PC-9 (cell line): ENCODE results near the gene RBMX2. TPM values are rescaled to one million over a fixed set of nuclear protein-coding genes. Genes with fewer than 3 reads are reported as not detected.

ENCODE experiments used
- BruUV-seq: library from RNA; stranded (reverse); fragments of 400-500 nt; replicated peaks from 2 replicates; lab custom pipeline; 2021; lab: Mats Ljungman, UMichigan
- CTCF ChIA-PET: fragments of 300-600 bp; sonication (Branson Sonifier 250); formaldehyde crosslinking; loops from one replicate; lab custom pipeline; 2022; ENCODE audit warnings: antibody characterized with exemption; lab: Charles Lee
- POLR2A ChIA-PET: fragments of 300-600 bp; sonication (Branson Sonifier 250); formaldehyde crosslinking; loops from one replicate; lab custom pipeline; 2022; ENCODE audit warnings: antibody characterized with exemption; ENCODE audit not compliant: unreplicated experiment; lab: Charles Lee
- DNase-seq, 2 experiments: peaks; one replicate each; pipeline versions ENCODE4 v3.0.0 to v3.0.0-alpha.2; 2015 to 2022; ENCODE audit warnings: mixed read lengths in 1 of 2
- H2AFZ ChIP-seq: fragments of 200-600 bp; sonication (generic); 2 replicates; pipeline ENCODE4 v1.8.1; 2017; ENCODE audit warnings: antibody characterized with exemption
- H3F3A ChIP-seq: fragments of 200-600 bp; sonication (generic); 2 replicates; pipeline ENCODE4 v1.8.1; 2017; ENCODE audit warnings: antibody characterized with exemption, mild to moderate bottlenecking, low read depth; ENCODE audit not compliant: insufficient read depth
- H3K27ac ChIP-seq: fragments of 200-600 bp; sonication (generic); 2 replicates; pipeline ENCODE4 v1.6.1; 2016; ENCODE audit warnings: mixed run types
- H3K27me3 ChIP-seq: fragments of 200-600 bp; sonication (generic); 2 replicates; pipeline ENCODE4 v1.6.1; 2016; ENCODE audit warnings: low read depth, mixed run types; ENCODE audit not compliant: insufficient read depth
- H3K36me3 ChIP-seq: fragments of 200-600 bp; sonication (generic); 2 replicates; pipeline ENCODE4 v1.6.1; 2016; ENCODE audit warnings: low read depth, mixed run types
- H3K4me1 ChIP-seq: fragments of 200-600 bp; sonication (generic); replicated peaks from 2 replicates; pipeline ENCODE4 v1.6.1; 2016; ENCODE audit warnings: mixed run types; ENCODE audit not compliant: insufficient read depth
- H3K4me2 ChIP-seq: fragments of 200-600 bp; sonication (generic); 2 replicates; pipeline ENCODE4 v1.6.1; 2017; ENCODE audit warnings: mixed run types
- H3K4me3 ChIP-seq: fragments of 200-600 bp; sonication (generic); 2 replicates; pipeline ENCODE4 v1.6.1; 2016; ENCODE audit warnings: mixed run types
- H3K79me2 ChIP-seq: fragments of 200-600 bp; sonication (generic); 2 replicates; pipeline ENCODE4 v1.6.1; 2017; ENCODE audit warnings: low read depth, mixed run types
- H3K9me2 ChIP-seq: fragments of 200-600 bp; sonication (generic); 2 replicates; pipeline ENCODE4 v1.8.1; 2017; ENCODE audit warnings: mild to moderate bottlenecking; ENCODE audit not compliant: insufficient read depth
- H3K9me3 ChIP-seq: fragments of 200-600 bp; sonication (generic); 2 replicates; pipeline ENCODE4 v1.8.1; 2016; ENCODE audit warnings: low read depth; ENCODE audit not compliant: insufficient read depth
- H4K20me1 ChIP-seq: fragments of 200-600 bp; sonication (generic); 2 replicates; pipeline ENCODE4 v1.8.1; 2017; ENCODE audit not compliant: insufficient read depth
- CTCF ChIP-seq: fragments of 200-600 bp; sonication (generic); conservative IDR thresholded peaks from 2 replicates; pipeline ENCODE4 v1.6.1; 2017; ENCODE audit warnings: mixed run types, antibody characterized with exemption, mild to moderate bottlenecking, moderate library complexity
- EZH2 ChIP-seq: fragments of 200-600 bp; sonication (generic); IDR thresholded peaks from 2 replicates; pipeline ENCODE4 v1.8.0; 2017; ENCODE audit warnings: antibody characterized with exemption, low read depth
- intact Hi-C: fragments of 100-400 bp; cut with micrococcal nuclease; formaldehyde crosslinking; loops from one replicate; pipeline ENCODE4 v1.10.0; 2022; ENCODE audit not compliant: unreplicated experiment
- total RNA-seq: library from RNA; stranded (reverse); gene quantifications from 2 replicates; pipeline ENCODE4 v1.2.3, GENCODE V29; 2021

The RBMX2 gene
- total RNA-seq, 1 experiment from 2014 or later = 53.6 TPM

GRCh38 chrX:130413415-130413814 is 11.6 kb downstream of the RBMX2 start:
- Histone ChIP-seq H3K9me2 (no peaks in the 10 kb centered on the region), H2AFZ (no peak overlapping the region), H3K79me2 (no peaks in the 10 kb centered on the region), H3F3A (no peaks in the 10 kb centered on the region; the same call in 1 of the 2 replicates), H4K20me1 (no peaks in the 10 kb centered on the region), H3K4me2 (no peak overlapping the region), H3K27me3 (0 out of 2 replicates have a peak, but pooled peaks cover 3% of the 10 kb centered on the region), H3K4me1 (no peaks in the 10 kb centered on the region), H3K4me3 (no peak overlapping the region), H3K9me3 (no peaks in the 10 kb centered on the region), H3K27ac (no peak overlapping the region), H3K36me3 (peaks cover 10% of the 10 kb centered on the region; the same call in 1 of the 2 replicates)
- POLR2A ChIA-PET = no interaction called here
- TF ChIP-seq CTCF (no peak), EZH2 (no peak)
- CTCF ChIA-PET = no interaction called here
- intact Hi-C loops = no loop called here
- DNase-seq = no peak
- no TSS peak for BruUV-seq

GRCh38 chrX:130414800-130415199 is 13.0 kb downstream of the RBMX2 start:
- ChIA-PET POLR2A (no interaction called here), CTCF (no interaction called here)
- H3K36me3 ChIP-seq = peaks cover 1% of the 10 kb centered on the region; the same call in 1 of the 2 replicates
- intact Hi-C loops = no loop called here
- no peaks in the 10 kb centered on the region for H3K9me2 ChIP-seq
- no peak for DNase-seq
- no peaks in the 10 kb centered on the region for H3K79me2 ChIP-seq
- no peaks in the 10 kb centered on the region for H3K4me1 ChIP-seq
- no peak overlapping the region for H3K4me3 ChIP-seq
- H3K4me2 ChIP-seq = no peak overlapping the region
- H2AFZ ChIP-seq = no peak overlapping the region
- no peaks in the 10 kb centered on the region; the same call in 1 of the 2 replicates for H3F3A ChIP-seq
- H4K20me1 ChIP-seq = no peaks in the 10 kb centered on the region
- H3K27ac ChIP-seq = no peak overlapping the region
- H3K9me3 ChIP-seq = no peaks in the 10 kb centered on the region
- BruUV-seq = no TSS peak
- TF ChIP-seq CTCF = no peak
- no peak for TF ChIP-seq EZH2
- H3K27me3 ChIP-seq = 0 out of 2 replicates have a peak, but pooled peaks cover 3% of the 10 kb centered on the region

- 0 out of 2 replicates have a peak, but pooled peaks cover 3% of the 10 kb centered on the region for H3K27me3 ChIP-seq
- no peak for DNase-seq
- H3K9me3 ChIP-seq = no peaks in the 10 kb centered on the region
- H4K20me1 ChIP-seq = no peaks in the 10 kb centered on the region
- ChIA-PET POLR2A (no interaction called here), CTCF (no interaction called here)
- TF ChIP-seq CTCF (no peak), EZH2 (no peak)
- intact Hi-C loops = no loop called here
- no peaks in the 10 kb centered on the region; the same call in 1 of the 2 replicates for H3K36me3 ChIP-seq
- no peak overlapping the region for H3K27ac ChIP-seq
- H3K9me2 ChIP-seq = no peaks in the 10 kb centered on the region
- H2AFZ ChIP-seq = no peak overlapping the region
- BruUV-seq = no TSS peak
- H3K4me2 ChIP-seq = no peak overlapping the region
- no peak overlapping the region for H3K4me3 ChIP-seq
- H3K79me2 ChIP-seq = no peaks in the 10 kb centered on the region
- no peaks in the 10 kb centered on the region for H3K4me1 ChIP-seq
- H3F3A ChIP-seq = no peaks in the 10 kb centered on the region; the same call in 1 of the 2 replicates
These were observed 13.4 kb downstream of the RBMX2 start for GRCh38 chrX:130415201-130415600.
